GM19395 (cell line): Measurements from ENCODE around the gene RPL13A.
"Not testable (repeated sequence)": the region's sequence is repeated elsewhere in the genome, so short reads cannot be mapped to it uniquely, and the experiment has no call there.

Experiments
- ATAC-seq: cut with Tn5 transposase; IDR thresholded peaks from one replicate; pipeline ENCODE4 v1.9.1; 2021; ENCODE audit warnings: mild to moderate bottlenecking, moderate library complexity; ENCODE audit not compliant: unreplicated experiment

RPL13A gene

DNA sequence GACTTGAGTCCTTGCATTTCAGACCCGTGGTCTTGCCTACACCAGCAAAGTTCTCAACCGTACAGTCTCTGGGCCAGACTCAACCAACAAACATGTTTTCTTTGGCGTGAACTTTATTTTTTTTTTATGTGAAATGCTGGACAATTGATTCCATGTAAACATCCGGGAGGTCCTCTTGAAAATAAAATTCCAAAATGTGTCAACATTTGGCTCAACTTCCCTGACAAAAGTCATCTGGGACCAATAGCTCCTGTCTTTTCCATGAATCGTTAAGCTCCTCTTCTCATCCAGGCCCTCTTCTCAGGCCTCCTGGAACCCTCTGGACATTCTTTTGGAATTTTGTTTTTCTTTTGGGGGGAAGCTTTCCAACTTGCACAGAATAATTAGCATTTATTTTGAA lies 31.6 kb upstream of the RPL13A start:
- no peak for ATAC-seq

DNA sequence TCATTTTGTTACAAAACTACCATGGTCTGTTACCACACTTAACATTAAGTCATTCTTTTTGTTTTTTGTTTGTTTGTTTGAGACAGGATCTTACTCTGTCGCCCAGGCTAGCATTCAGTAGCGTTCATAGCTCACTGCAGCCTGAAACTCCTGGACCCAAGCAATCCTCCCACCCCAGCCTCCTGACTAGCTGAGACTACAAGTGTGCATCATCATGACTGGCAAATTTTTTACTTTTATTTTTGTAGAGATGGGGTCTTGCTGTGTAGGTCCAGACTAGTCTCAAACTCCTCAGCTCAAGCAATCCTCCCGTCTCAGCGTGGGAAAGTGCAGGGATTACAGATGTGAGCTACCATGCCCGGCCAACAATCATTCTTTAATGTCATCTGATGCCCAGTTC lies 31.1 kb upstream of the RPL13A start:
- no peak for ATAC-seq

DNA sequence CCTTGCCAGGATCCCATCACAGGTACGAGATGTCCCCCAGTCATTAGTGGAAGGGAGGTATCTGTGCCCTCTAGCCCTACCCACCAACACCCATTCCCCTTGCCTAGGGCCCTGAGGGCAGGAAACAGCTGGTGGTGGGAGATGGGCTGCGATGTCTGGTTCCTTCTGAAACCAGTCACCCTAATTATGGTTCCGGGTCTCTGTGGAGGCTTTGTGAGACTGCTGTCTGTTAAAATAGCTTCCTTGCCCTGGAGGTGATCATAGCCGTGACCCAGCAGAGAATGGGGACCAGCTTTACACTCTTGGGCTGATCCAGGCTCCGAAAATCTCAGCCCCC lies 28.9 kb upstream of the RPL13A start:
- no peak for ATAC-seq

DNA sequence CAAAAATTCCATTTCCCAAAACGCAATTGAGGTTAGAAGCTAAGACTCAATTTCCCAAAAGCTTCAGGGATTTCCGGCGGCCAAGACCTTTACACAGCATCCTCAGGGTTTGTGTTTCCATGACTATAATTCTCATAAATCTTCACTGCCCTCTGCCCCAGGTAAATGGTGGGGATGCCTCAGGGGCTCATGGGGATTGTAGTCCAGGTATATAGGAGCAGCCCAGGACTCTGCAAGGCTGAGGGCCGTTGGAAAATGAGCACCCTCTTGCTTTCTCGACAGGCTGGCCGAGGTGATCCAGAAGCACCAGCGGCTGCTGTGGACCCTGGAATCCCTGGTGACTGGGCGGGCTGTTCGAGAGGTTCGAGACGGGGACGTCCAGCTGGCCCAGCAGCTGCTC lies 28.0 kb upstream of the RPL13A start:
- no peak for ATAC-seq

DNA sequence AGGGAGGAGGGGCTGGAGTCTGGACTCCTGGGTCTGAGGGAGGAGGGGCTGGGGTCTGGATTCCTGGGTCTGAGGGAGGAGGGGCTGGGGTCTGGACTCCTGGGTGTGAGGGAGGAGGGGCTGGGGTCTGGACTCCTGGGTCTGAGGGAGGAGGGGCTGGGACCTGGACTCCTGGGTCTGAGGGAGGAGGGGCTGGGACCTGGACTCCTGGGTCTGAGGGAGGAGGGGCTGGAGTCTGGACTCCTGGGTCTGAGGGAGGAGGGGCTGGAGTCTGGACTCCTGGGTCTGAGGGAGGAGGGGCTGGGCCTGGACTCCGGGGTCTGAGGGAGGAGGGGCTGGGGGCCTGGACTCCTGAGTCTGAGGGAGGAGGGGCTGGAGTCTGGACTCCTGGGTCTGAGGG lies 26.3 kb upstream of the RPL13A start:
- not testable (repeated sequence) for ATAC-seq

DNA sequence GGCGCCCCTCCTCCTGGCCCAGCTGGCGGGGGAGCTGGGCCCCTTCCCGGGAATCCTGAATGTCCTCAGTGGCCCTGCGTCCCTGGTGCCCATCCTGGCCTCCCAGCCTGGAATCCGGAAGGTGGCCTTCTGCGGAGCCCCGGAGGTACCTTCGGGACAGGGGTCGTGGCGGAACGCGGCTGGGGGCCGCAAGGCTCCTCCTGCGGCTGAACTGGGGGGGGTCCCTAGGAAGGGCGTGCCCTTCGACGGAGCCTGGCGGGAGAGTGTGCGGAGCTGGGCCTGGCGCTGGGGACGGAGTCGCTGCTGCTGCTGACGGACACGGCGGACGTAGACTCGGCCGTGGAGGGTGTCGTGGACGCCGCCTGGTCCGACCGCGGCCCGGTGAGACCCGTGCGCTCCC lies 25.8 kb upstream of the RPL13A start:
- ATAC-seq: no peak

DNA sequence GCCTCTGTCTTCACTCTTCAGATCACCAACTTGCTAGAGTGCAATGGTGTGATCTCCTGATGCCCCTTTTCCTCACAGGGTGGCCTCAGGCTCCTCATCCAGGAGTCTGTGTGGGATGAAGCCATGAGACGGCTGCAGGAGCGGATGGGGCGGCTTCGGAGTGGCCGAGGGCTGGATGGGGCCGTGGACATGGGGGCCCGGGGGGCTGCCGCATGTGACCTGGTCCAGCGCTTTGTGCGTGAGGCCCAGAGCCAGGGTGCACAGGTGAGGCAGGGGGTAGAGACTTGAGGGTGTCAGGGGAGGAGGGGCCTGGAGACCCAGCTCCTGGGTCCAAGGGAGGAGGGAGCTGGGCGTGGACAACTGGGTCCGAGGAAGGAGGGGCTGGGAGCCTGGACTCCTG lies 24.9 kb upstream of the RPL13A start:
- ATAC-seq: no peak

DNA sequence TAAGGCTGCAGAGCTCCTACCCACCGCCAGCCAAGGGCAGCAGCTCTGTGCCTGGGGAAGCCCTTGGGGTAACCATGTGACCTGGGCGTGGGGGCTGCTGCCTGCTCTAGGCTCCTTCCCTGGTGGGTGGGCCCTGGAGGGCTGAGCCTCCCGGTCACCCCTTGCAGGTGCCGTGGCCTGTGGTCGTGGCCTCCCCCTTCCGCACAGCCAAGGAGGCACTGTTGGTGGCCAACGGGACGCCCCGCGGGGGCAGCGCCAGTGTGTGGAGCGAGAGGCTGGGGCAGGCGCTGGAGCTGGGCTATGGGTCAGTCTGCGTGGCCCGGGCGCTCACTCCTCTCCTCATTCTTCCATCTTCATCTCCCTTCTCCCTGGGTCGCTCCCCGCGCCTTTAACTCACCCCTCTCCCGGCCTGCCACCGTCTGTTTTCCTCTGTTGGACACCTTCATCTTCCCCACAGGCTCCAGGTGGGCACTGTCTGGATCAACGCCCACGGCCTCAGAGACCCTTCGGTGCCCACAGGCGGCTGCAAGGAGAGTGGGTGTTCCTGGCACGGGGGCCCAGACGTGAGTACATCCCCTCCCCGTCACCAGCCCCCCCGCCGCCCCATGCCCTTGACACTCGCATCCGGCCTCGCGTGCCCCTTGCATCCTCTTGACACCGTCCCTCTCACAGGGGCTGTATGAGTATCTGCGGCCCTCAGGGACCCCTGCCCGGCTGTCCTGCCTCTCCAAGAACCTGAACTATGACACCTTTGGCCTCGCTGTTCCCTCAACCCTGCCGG lies 23.3 kb upstream of the RPL13A start:
- ATAC-seq: no peak

DNA sequence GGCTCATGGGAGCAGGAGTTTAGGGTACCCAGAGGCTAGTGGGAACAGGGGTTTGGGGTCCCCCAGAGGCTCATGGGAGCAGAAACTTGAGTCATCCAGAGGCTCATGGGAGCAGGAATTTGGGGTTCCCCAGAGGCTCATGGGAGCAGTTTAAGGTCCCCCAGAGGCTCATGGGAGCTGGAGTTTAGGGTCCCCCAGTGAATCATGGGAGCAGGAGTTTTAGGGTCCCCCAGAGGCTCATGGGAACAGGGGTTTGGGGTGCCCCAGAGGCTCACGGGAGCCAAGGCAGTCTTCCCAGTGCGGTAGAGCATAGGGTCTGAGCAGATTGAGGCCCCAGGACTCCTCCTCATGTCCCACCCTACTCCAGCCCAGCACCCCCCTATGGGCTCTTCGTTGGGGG lies 22.0 kb upstream of the RPL13A start:
- no peak for ATAC-seq

DNA sequence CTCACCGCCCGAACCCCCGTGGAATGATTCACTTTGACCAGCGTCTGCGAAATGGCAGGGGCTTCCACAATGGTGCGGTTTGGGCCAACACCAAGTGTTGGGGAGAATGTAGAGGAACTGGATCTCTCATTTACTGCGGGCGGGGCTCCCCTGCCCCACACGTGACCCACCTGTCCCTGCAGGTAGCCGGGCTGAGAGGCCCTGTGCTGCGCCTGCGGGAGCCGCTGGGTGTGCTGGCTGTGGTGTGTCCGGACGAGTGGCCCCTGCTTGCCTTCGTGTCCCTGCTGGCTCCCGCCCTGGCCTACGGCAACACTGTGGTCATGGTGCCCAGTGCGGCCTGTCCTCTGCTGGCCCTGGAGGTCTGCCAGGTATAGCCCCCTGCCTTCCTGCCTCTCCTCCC lies 19.2 kb upstream of the RPL13A start:
- no peak for ATAC-seq

DNA sequence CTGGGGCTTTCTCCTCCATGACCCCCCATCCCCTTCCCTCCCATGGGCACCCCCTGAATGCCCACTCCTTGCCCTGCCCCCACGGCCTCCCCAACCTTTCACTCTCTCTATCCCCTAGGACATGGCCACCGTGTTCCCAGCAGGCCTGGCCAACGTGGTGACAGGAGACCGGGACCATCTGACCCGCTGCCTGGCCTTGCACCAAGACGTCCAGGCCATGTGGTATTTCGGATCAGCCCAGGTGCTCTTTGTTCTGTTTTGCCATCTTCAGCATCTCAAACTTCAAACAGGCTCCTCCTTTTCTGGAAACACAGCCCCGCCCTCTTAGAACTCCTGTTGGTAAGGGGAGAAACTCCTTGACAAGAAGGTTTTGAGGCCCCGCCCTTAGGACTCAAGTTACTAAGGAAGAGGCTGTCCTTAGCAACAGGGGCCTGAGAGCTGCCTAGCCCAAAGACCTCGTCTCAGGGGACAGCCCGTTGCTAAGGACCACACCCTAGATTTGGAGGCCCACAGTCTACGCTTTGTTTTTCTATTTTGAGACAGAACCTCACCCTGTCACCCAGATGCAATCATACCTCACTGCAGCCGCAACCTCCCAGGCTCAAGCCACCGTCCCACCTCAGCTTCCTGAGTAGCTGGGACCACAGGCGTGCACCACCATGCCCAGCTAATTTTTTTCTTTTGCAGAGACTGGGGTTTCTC lies 18.5 kb upstream of the RPL13A start:
- peak; percentile 74 for ATAC-seq

DNA sequence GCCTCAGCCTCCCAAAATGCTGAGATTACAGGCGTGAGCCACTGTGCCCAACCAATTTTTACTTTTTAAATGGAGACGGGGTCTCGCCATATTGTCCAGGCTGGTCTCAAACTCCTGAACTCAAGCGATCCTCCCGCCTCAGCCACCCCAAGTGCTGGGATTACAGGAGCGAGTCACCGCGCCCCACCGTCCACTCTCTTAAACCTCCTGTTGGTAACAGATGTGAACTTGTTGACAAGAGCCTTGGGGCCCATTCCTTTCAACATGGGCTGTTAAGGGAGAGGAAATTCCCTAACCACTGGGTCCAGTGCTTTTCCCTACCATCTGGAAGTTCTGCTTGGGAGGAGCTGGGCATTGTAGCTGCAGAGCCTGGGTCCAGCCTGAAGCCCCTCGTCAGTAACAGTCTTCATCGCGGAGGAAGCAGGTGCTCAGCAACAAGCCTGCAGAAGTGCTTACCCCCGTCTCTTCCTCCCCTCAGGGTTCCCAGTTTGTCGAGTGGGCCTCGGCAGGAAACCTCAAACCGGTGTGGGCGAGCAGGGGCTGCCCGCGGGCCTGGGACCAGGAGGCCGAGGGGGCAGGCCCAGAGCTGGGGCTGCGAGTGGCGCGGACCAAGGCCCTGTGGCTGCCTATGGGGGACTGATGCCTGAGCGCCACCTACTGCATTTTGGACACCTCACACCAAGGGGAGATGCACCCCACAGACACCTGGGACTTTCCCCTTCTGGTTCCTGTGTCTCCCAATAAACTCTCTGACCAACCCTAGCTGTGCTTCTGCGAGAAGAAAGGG lies 17.4 kb upstream of the RPL13A start:
- peak; percentile 40 for ATAC-seq

DNA sequence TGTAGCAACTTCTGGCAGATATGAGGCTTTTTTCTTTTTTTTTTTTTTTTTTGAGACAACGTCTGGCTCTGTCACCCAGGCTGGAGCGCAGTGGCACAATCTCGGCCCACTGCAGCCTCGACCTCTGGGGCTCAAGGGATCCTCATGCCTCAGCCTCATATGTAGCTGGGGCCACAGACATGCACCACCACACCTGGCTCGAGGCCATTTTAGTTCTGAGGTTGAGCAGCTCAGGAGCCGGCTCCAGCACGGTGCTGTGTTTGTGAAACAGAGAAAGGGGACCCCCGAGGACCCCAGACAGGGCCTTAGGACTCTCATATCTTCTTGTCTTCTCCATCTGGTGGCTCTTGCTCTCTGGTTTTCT lies 16.8 kb upstream of the RPL13A start:
- no peak for ATAC-seq

DNA sequence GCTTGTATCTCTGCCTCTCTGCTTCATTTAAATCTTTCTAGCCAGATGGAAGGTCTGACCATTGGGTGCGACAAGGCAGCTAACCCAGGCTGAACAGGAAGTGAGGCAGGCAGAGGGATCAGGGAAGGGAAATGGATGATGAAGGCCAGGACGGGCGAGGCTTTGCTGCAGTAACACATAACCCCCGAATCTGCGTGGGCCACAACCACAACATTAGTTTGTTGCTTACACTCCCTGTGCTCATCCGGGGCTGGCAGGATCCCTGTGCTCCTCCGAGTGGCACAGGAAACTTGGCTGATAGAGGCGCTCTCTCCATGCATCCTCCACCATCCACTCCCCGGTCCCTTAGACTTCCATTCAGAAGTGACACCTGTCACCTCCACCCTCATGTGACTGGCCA lies 14.5 kb upstream of the RPL13A start:
- no peak for ATAC-seq

DNA sequence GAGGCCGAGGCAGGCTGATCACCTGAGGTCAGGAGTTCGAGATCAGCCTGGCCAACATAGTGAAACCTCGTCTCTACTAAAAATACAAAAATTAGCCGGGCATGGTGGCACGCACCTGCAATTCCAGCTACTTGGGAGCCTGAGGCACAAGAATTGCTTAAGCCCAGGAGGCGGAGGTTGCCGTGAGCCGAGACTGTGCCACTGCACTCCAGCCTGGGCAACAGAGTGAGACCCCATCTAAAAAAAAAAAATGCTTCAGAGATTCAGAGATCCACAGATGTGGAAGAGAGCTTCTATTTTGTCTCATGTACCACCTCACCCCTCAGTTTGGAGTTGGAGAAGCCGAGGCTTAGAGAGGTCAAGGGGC lies 13.9 kb upstream of the RPL13A start:
- ATAC-seq: not testable (repeated sequence)

DNA sequence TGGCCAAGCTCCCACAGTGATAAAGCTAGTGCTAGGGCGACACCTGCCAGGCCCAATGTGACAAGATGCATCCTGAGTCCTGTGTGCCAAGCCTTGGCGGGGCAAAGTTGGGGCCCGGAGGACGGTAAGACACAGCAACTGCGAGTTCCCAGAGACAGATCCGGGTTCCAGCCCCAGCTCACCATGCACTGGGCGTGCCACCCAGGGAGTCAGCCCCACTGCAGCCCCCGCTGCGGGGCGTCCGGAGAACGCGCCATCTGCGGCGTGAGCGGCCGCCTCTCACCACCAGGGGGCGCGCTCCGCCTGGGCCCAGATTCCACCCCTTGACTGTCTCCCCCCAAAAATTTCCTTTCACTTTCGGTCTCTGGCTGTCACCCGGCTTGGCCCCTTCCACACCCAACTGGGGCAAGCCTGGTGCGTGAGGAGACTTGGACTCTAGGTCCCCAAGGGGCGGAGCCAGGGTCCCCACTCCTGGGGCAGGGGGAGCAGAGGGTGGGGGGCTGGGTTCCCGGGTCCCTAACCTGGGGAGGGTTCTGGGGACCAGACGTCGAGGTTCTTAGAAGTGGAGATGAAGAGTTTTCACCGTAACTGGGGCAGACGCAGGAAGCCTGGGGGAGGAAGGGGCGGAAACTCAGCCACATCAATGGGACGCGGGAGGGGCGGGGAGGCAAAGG lies 13.4 kb upstream of the RPL13A start, which contains the start of gene FLT3LG:
Gene FLT3LG, plus strand, starts transcription at position 348 of the 674 bp plus-strand sequence. CDS start 425 bp downstream, outside the sequence.
- peak; percentile 65 for ATAC-seq

DNA sequence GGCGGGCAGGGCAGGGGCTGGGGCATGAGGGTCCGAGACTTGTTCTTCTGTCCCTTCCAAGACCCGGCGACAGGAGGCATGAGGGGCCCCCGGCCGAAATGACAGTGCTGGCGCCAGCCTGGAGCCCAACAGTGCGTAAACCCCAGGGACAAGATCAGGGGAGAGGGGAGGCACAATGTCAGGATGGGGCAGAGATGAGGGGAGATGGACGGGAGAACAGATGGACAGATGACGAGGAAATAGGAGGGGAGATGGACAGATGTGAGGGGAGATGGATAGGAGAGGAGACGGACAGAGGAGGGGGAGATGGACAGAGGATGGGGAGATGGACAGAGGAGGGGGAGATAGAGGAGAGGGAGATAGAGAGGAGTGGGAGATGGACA lies 12.9 kb upstream of the RPL13A start:
- ATAC-seq: no peak

DNA sequence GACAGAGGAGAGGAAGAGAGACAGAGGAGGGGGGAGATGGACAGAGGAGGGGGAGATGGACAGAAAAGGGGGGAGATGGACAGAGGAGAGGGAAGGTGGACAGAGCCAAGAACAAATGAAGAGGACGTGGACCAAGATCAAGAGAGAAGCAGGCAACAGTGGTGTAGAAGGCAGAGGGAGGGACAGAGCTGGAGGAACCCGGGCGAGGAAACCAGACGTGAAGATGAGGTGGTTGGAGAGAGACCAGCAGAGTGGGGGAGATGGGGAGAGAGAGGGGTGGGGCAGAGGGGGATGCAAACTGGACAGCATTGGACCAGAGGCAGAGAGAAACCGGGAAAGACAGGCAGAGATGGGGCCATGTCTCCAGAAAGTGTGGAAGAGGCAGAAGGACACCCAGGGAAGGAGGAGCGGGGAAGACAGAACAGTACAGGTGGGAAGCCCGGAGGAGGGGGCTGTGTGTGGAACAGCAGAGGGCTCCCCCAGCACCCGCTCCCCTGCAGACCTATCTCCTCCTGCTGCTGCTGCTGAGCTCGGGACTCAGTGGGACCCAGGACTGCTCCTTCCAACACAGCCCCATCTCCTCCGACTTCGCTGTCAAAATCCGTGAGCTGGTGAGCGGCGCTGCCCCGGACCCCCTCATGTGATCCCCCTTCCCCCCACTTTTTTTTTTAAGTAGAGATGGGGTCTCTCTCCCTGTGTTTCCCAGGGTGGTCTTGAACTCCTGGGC lies 12.1 kb upstream of the RPL13A start:
- ATAC-seq: no peak

DNA sequence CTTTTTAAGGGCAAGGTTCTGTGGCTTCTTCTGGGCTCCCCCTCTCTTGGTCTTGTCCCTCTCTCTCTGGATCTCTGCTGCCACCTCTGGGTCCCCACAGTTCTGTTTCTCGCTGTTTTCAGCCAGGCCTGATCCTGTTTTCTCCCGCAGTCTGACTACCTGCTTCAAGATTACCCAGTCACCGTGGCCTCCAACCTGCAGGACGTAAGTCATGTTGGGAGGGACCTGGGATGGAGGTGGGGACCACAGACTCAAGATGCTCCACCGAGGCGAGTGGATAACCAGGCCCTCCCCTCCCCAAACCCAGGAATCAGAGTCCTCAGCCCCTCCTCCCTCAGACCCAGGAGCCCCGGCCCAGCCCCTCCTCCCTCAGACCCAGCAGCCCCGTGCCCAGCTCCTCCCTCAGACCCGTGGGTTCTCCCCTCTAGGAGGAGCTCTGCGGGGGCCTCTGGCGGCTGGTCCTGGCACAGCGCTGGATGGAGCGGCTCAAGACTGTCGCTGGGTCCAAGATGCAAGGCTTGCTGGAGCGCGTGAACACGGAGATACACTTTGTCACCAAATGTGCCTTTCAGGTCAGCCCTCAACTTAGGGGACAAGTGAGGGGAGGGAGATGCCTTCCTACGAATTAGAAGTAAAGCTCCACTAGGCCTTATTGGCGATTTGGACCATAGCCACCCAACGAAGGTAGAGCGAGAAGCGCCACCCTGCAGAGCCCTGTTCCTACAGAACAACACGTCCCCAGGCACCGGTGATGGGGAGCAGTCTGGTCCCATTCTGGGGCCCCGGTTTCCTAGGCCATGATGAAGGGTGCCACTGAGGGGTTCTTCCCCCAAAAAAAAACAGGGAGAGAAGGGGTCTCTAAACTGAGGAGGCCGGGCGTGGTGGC lies 11.2 kb upstream of the RPL13A start:
- no peak for ATAC-seq
